Neural cell (in vitro differentiated cells): ENCODE data around the gene SPOCD1. TPM values are rescaled to one million over a fixed set of nuclear protein-coding genes. Genes with fewer than 3 reads are reported as not detected.

ENCODE experiments used
- H2AFZ ChIP-seq: fragments of 200-600, 300-800 bp; sonication (generic), shearing (Covaris generic); 2 replicates; pipeline ENCODE4 v1.6.0; 2014; ENCODE audit warnings: low read depth, mild to moderate bottlenecking, antibody characterized with exemption, low read length, moderate library complexity
- H3F3A ChIP-seq: fragments of 200-600 bp; shearing (Covaris generic); 2 replicates; pipeline ENCODE4 v1.6.1; 2016; ENCODE audit warnings: mild to moderate bottlenecking, moderate library complexity, mixed read lengths, antibody characterized with exemption, low read length; ENCODE audit not compliant: insufficient read depth, poor library complexity, severe bottlenecking
- H3K27ac ChIP-seq: fragments of 200-600, 300-800 bp; sonication (generic), shearing (Covaris generic); 2 replicates; pipeline ENCODE4 v1.5.1; 2014; ENCODE audit warnings: mild to moderate bottlenecking, low read length, moderate library complexity
- H3K27me3 ChIP-seq: fragments of 300-800, 200-600 bp; sonication (generic), shearing (Covaris generic); 2 replicates; pipeline ENCODE4 v1.6.0; 2014; ENCODE audit warnings: mild to moderate bottlenecking, low read depth, low read length, moderate library complexity; ENCODE audit not compliant: insufficient read depth
- H3K36me3 ChIP-seq: fragments of 300-800, 200-600 bp; sonication (generic), shearing (Covaris generic); 2 replicates; pipeline ENCODE4 v1.5.1; 2014; ENCODE audit warnings: mild to moderate bottlenecking, antibody characterized with exemption, low read length, moderate library complexity; ENCODE audit not compliant: insufficient read depth
- H3K4me2 ChIP-seq: fragments of 300-800, 200-600 bp; sonication (generic), shearing (Covaris generic); 2 replicates; pipeline ENCODE4 v1.6.0; 2014; ENCODE audit warnings: mild to moderate bottlenecking, low read length
- H3K4me3 ChIP-seq: fragments of 300-800, 200-600 bp; sonication (generic), shearing (Covaris generic); 2 replicates; pipeline ENCODE4 v1.5.1; 2014; ENCODE audit warnings: mild to moderate bottlenecking, low read length, moderate library complexity
- H3K79me2 ChIP-seq: fragments of 200-600 bp; shearing (Covaris generic); replicated peaks from 2 replicates; pipeline ENCODE4 v1.6.0; 2014; ENCODE audit warnings: mild to moderate bottlenecking, low read length, moderate library complexity; ENCODE audit not compliant: insufficient read depth
- H3K9ac ChIP-seq: fragments of 300-800, 200-600 bp; sonication (generic), shearing (Covaris generic); 2 replicates; pipeline ENCODE4 v1.6.1; 2016; ENCODE audit warnings: mild to moderate bottlenecking, low read length, mixed read lengths
- H3K9me2 ChIP-seq: fragments of 200-600 bp; shearing (Covaris generic); 2 replicates; pipeline ENCODE4 v1.6.1; 2016; ENCODE audit warnings: mild to moderate bottlenecking, low read length, mixed read lengths; ENCODE audit not compliant: insufficient read depth
- H3K9me3 ChIP-seq: fragments of 200-600, 300-800 bp; sonication (generic), shearing (Covaris generic); 2 replicates; pipeline ENCODE4 v1.6.1; 2016; ENCODE audit warnings: mild to moderate bottlenecking, mixed run types, low read length, moderate library complexity, mixed read lengths
- H4K20me1 ChIP-seq: fragments of 200-600 bp; shearing (Covaris generic); 2 replicates; pipeline ENCODE4 v1.6.1; 2016; ENCODE audit warnings: mild to moderate bottlenecking, mixed run types; ENCODE audit not compliant: insufficient read depth
- EP300 ChIP-seq: fragments of 450-650 bp; conservative IDR thresholded peaks from 2 replicates; pipeline ENCODE4 v1.6.1; 2014; ENCODE audit warnings: antibody characterized with exemption, mild to moderate bottlenecking, moderate library complexity; ENCODE audit not compliant: poor library complexity, severe bottlenecking
- EZH2 ChIP-seq: fragments of 200-600, 300-800 bp; shearing (Covaris generic), sonication (generic); IDR thresholded peaks from 2 replicates; pipeline ENCODE4 v1.6.1; 2014; ENCODE audit warnings: antibody characterized with exemption, low read length, borderline replicate concordance, mild to moderate bottlenecking; ENCODE audit not compliant: insufficient read depth, poor library complexity, severe bottlenecking
- MXI1 ChIP-seq: fragments of 450-650 bp; conservative IDR thresholded peaks from 2 replicates; pipeline ENCODE4 v1.6.1; 2014; ENCODE audit warnings: antibody characterized with exemption, mild to moderate bottlenecking; ENCODE audit not compliant: poor library complexity, severe bottlenecking
- POLR2AphosphoS5 ChIP-seq: IDR thresholded peaks from 2 replicates; pipeline ENCODE4 v1.6.1; 2012
- RAD21 ChIP-seq: fragments of 450-650 bp; conservative IDR thresholded peaks from 2 replicates; pipeline ENCODE4 v1.6.1; 2014; ENCODE audit warnings: antibody characterized with exemption, mild to moderate bottlenecking, moderate library complexity
- SMC3 ChIP-seq: fragments of 450-650 bp; conservative IDR thresholded peaks from 2 replicates; pipeline ENCODE4 v1.6.1; 2014; ENCODE audit warnings: antibody characterized with exemption, mild to moderate bottlenecking, moderate library complexity; ENCODE audit not compliant: poor library complexity
- TAF1 ChIP-seq: IDR thresholded peaks from 2 replicates; pipeline ENCODE4 v1.6.1; 2012; ENCODE audit warnings: low read depth
- polyA plus RNA-seq: library from polyadenylated mRNA; depleted of rRNA; stranded (reverse); fragments of >200 nt; gene quantifications from 2 replicates; pipeline ENCODE4 v1.2.3, GENCODE V29; 2014
- TF ChIP-seq, protein P1 (sequence below): IDR thresholded peaks from 2 replicates; pipeline ENCODE4 v1.6.1; 2012; ENCODE audit warnings: borderline replicate concordance
- TF ChIP-seq, protein P2 (sequence below): fragments of 450-650 bp; IDR thresholded peaks from 2 replicates; pipeline ENCODE4 v1.5.1; 2014; ENCODE audit warnings: antibody characterized with exemption, mild to moderate bottlenecking, moderate library complexity; ENCODE audit not compliant: poor library complexity, severe bottlenecking

The SPOCD1 gene
- polyA plus RNA-seq, 1 donor from 2014 or later, result not detected

DNA sequence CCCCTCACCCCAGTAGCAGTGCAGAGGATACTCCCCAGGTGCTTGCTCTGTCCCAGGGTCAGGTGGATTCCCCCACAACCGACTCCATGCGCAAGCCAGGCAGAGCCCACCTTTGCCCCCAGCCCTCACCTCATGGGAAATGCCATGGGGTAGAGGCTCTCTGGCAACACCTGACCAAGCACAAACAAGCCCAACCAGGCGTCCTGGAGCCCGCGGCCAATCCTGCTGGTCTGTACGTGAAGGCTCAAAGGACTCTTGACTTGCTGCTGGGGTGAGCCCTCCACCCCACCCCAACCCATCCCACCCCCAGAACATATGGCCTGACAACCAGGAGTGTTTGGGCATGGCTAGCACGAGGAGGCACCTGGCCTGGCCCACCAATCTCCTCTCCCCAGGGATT, 53.5 kb downstream of the SPOCD1 start:
- peak overlapping the region; percentile 90 for H3K4me3 ChIP-seq
- no peak overlapping the region for H2AFZ ChIP-seq
- H3K36me3 ChIP-seq, result no peaks in the 10 kb centered on the region
- peak overlapping the region; percentile 84 for H3K9ac ChIP-seq
- H4K20me1 ChIP-seq, result peaks cover 4% of the 10 kb centered on the region
- TF ChIP-seq MXI1 (no peak), EP300 (no peak), TAF1 (no peak), SMC3 (no peak), POLR2AphosphoS5 (no peak), RAD21 (no peak), EZH2 (no peak)
- TF ChIP-seq, protein P1, sequence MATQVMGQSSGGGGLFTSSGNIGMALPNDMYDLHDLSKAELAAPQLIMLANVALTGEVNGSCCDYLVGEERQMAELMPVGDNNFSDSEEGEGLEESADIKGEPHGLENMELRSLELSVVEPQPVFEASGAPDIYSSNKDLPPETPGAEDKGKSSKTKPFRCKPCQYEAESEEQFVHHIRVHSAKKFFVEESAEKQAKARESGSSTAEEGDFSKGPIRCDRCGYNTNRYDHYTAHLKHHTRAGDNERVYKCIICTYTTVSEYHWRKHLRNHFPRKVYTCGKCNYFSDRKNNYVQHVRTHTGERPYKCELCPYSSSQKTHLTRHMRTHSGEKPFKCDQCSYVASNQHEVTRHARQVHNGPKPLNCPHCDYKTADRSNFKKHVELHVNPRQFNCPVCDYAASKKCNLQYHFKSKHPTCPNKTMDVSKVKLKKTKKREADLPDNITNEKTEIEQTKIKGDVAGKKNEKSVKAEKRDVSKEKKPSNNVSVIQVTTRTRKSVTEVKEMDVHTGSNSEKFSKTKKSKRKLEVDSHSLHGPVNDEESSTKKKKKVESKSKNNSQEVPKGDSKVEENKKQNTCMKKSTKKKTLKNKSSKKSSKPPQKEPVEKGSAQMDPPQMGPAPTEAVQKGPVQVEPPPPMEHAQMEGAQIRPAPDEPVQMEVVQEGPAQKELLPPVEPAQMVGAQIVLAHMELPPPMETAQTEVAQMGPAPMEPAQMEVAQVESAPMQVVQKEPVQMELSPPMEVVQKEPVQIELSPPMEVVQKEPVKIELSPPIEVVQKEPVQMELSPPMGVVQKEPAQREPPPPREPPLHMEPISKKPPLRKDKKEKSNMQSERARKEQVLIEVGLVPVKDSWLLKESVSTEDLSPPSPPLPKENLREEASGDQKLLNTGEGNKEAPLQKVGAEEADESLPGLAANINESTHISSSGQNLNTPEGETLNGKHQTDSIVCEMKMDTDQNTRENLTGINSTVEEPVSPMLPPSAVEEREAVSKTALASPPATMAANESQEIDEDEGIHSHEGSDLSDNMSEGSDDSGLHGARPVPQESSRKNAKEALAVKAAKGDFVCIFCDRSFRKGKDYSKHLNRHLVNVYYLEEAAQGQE, result no peak
- TF ChIP-seq, protein P2, sequence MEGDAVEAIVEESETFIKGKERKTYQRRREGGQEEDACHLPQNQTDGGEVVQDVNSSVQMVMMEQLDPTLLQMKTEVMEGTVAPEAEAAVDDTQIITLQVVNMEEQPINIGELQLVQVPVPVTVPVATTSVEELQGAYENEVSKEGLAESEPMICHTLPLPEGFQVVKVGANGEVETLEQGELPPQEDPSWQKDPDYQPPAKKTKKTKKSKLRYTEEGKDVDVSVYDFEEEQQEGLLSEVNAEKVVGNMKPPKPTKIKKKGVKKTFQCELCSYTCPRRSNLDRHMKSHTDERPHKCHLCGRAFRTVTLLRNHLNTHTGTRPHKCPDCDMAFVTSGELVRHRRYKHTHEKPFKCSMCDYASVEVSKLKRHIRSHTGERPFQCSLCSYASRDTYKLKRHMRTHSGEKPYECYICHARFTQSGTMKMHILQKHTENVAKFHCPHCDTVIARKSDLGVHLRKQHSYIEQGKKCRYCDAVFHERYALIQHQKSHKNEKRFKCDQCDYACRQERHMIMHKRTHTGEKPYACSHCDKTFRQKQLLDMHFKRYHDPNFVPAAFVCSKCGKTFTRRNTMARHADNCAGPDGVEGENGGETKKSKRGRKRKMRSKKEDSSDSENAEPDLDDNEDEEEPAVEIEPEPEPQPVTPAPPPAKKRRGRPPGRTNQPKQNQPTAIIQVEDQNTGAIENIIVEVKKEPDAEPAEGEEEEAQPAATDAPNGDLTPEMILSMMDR, result no peak
- peaks cover 25% of the 10 kb centered on the region for H3K79me2 ChIP-seq
- no peaks in the 10 kb centered on the region for H3K9me2 ChIP-seq
- H3K4me2 ChIP-seq, result peak overlapping the region; percentile 94
- no peaks in the 10 kb centered on the region for H3K9me3 ChIP-seq
- no peaks in the 10 kb centered on the region for H3F3A ChIP-seq
- peak overlapping the region; percentile 82 for H3K27ac ChIP-seq
- H3K27me3 ChIP-seq, result no peaks in the 10 kb centered on the region

DNA sequence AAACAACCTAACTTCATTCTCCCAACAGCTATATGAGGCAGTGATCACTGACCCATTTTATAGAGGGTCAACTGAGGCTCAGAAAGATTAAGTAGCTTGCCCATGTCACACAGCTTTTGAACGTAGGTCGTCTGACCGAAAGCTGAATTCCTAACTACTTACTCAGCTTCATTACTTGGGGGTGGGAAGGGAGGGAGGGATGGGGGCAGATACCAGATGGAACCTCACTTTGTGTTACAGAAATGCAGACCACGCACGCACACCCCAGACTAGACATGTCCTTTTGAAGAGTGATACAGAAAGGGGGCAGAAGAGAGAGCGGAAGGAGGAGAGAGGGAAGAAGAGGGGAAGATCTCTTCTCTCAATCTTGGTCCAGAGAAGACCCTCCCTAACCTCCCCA, 53.9 kb downstream of the SPOCD1 start:
- Histone ChIP-seq H3K79me2 (peaks cover 25% of the 10 kb centered on the region), H3K27ac (peak overlapping the region; percentile 82), H3K4me3 (peak overlapping the region; percentile 90), H3K9ac (peak overlapping the region; percentile 84), H3K4me2 (peak overlapping the region; percentile 94), H3K36me3 (no peaks in the 10 kb centered on the region), H4K20me1 (peaks cover 4% of the 10 kb centered on the region), H2AFZ (no peak overlapping the region), H3K9me2 (no peaks in the 10 kb centered on the region), H3F3A (no peaks in the 10 kb centered on the region), H3K27me3 (no peaks in the 10 kb centered on the region), H3K9me3 (no peaks in the 10 kb centered on the region)
- TF ChIP-seq, protein P1, result no peak
- TF ChIP-seq EZH2 (no peak), POLR2AphosphoS5 (no peak), RAD21 (no peak), MXI1 (no peak), SMC3 (no peak), TAF1 (no peak), EP300 (no peak)
- TF ChIP-seq, protein P2, result no peak
